Measurements from ENCODE around the gene SPAG8. TPM values are rescaled to one million over a fixed set of nuclear protein-coding genes. Genes with fewer than 3 reads are reported as not detected.

The SPAG8 gene
- total RNA-seq, 1 donor from 2014 or later, result 2.8 TPM

GRCh38 chr9:35792826-35793225 lies 19.2 kb downstream of the SPAG8 start:
- DNase-seq, result no peak
- no peak overlapping the region for H3K4me3 ChIP-seq

DNA sequence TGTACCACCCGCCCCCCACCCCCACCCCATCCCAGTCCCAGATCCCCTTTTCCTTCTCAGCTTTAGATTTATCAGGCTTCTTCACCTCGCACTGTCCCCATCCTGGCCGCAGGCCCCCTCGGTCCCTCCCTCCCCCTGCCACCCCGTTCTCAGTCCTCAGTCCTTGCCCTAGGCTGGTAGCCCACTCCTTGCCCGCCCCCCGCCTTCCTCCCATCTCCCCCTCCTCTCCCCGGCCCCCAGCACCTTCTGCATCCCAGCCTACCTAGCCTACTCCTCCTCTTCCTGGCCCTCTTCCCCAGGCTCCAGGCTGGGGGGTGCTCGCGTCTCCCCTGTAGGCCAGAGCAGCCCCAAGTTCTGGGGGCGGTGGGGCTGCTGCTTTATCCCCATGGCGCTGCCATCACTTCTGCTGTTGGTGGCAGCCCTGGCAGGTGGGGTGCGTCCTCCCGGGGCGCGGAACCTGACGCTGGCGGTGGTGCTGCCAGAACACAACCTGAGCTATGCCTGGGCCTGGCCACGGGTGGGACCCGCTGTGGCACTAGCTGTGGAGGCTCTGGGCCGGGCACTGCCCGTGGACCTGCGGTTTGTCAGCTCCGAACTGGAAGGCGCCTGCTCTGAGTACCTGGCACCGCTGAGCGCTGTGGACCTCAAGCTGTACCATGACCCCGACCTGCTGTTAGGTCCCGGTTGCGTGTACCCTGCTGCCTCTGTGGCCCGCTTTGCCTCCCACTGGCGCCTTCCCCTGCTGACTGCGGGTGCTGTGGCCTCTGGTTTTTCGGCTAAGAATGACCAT lies 19.8 kb downstream of the SPAG8 start:
- Histone ChIP-seq H3K27ac (peak overlapping the region; percentile 66), H3K27me3 (no peaks in the 10 kb centered on the region), H3K36me3 (no peaks in the 10 kb centered on the region), H3K4me1 (peaks cover 12% of the 10 kb centered on the region), H3K9me3 (no peaks in the 10 kb centered on the region), H3K4me3 (peak overlapping the region; percentile 50)
- DNase-seq, result no peak
- TF ChIP-seq, protein P1, sequence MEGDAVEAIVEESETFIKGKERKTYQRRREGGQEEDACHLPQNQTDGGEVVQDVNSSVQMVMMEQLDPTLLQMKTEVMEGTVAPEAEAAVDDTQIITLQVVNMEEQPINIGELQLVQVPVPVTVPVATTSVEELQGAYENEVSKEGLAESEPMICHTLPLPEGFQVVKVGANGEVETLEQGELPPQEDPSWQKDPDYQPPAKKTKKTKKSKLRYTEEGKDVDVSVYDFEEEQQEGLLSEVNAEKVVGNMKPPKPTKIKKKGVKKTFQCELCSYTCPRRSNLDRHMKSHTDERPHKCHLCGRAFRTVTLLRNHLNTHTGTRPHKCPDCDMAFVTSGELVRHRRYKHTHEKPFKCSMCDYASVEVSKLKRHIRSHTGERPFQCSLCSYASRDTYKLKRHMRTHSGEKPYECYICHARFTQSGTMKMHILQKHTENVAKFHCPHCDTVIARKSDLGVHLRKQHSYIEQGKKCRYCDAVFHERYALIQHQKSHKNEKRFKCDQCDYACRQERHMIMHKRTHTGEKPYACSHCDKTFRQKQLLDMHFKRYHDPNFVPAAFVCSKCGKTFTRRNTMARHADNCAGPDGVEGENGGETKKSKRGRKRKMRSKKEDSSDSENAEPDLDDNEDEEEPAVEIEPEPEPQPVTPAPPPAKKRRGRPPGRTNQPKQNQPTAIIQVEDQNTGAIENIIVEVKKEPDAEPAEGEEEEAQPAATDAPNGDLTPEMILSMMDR (IDR thresholded peaks at IDR 0.05), result no peak
- intact Hi-C loops (cut with DNase I), result no loop called here
- ATAC-seq, result no peak

More at GRCh38 chr9:35792826-35793225, 19.2 kb downstream of the SPAG8 start:
- Histone ChIP-seq H3K9me3 (no peaks in the 10 kb centered on the region), H3K36me3 (no peaks in the 10 kb centered on the region), H3K4me1 (peaks cover 12% of the 10 kb centered on the region), H3K27me3 (no peaks in the 10 kb centered on the region), H3K27ac (no peak overlapping the region)
- no peak for ATAC-seq
- TF ChIP-seq, protein P1 (IDR thresholded peaks at IDR 0.05), result no peak
- intact Hi-C loops (cut with DNase I), result no loop called here

- intact Hi-C loops (cut with DNase I), result loop anchor here (2.0 kb wide), 1 partner anchor 91 kb away; no protein-coding TSS in a partner anchor
- Histone ChIP-seq H3K4me1 (peaks cover 12% of the 10 kb centered on the region), H3K9me3 (no peaks in the 10 kb centered on the region), H3K27me3 (no peaks in the 10 kb centered on the region), H3K4me3 (peak within 1 kb of the TSS; percentile 50), H3K36me3 (no peaks in the 10 kb centered on the region), H3K27ac (peak within 1 kb of the TSS; percentile 66)
- peak; percentile 60 for ATAC-seq
- TF ChIP-seq, protein P1 (IDR thresholded peaks at IDR 0.05), result no peak
- DNase-seq, result peak; percentile 65
Measured at GRCh38 chr9:35791297-35791921, 20.7 kb downstream of the SPAG8 start, which contains the start of gene NPR2. Gene NPR2, plus strand, starts transcription at chr9:35791591. Its CDS starts 818 bp downstream, at chr9:35792409.

DNA sequence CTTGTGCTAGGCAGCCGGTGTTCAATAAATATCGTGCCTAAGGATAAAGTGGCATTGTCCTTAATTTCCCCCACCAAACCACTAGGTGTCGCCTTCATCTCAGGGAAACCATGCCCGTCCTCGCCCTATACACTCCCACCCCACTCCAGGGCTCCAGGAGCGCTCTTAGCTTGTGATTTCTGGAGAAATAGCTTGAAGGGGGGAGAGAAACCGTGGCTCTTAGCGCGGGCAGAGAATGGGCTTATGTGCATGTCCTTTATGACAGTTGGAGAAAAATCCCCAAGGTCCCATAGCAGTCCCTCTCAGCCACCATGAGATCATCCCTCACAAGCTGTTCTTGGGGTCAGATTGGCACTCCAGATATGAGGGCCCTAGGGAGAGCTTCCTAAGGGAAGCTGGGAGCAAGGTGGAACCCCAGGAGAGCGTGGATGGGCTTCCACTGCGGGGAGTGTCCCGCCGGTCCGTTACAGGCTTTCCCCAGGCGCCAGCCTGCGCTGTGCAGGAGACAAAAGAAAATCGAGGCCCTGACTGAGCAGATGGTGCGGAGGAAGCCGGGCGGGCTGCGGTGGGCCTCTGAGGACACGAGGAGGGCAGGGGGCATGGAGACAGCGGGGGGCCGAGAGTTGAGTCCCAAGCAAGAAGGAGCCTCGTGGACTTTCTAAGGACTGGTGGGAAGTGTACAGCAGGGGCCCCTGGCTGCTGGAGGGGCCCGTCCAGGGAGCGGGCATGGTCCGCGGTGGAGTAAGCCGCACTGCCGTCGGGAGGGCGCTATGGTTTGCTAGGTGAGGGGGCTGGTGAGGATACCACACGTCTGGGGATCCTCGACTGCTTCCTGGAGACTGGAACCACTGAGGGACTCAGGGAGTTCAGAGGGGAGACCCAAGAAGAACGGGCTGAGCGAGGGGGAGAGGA lies 21.4 kb downstream of the SPAG8 start:
- no peaks in the 10 kb centered on the region for H3K36me3 ChIP-seq
- peak overlapping the region; percentile 50 for H3K4me3 ChIP-seq
- H3K27me3 ChIP-seq, result no peaks in the 10 kb centered on the region
- intact Hi-C loops (cut with DNase I), result loop anchor here (2.0 kb wide), 1 partner anchor 92 kb away; no protein-coding TSS in a partner anchor
- ATAC-seq, result peak; percentile 92
- no peak for DNase-seq
- peak overlapping the region; percentile 51 for H3K27ac ChIP-seq
- peaks cover 12% of the 10 kb centered on the region for H3K4me1 ChIP-seq
- H3K9me3 ChIP-seq, result no peaks in the 10 kb centered on the region
- TF ChIP-seq, protein P1 (IDR thresholded peaks at IDR 0.05), result peak; percentile 86

- Histone ChIP-seq H3K9me3 (no peaks in the 10 kb centered on the region), H3K4me3 (no peak overlapping the region), H3K4me1 (peaks cover 9% of the 10 kb centered on the region), H3K27ac (no peak overlapping the region), H3K27me3 (no peaks in the 10 kb centered on the region), H3K36me3 (no peaks in the 10 kb centered on the region)
- TF ChIP-seq, protein P1 (IDR thresholded peaks at IDR 0.05), result no peak
- no peak for DNase-seq
- intact Hi-C loops (cut with DNase I), result loop anchor here (2.0 kb wide), 1 partner anchor 93 kb away; no protein-coding TSS in a partner anchor
- ATAC-seq, result no peak
Measured at GRCh38 chr9:35790025-35790384, 22.1 kb downstream of the SPAG8 start.

Measured in upper lobe of right lung (tissue), 1 donor.